Upper lobe of left lung (tissue), 4 donors: ENCODE results near the gene SHKBP1.

Experiments
- CTCF ChIP-seq, 6 experiments: fragments of 450-650 bp in 4 of 6; fragments of 200-600 bp in 2 of 6; sonication (generic) in 2 of 6; IDR thresholded peaks; one replicate each; pipeline ENCODE4 v1.5.1; 2016 to 2019; ENCODE audit warnings: antibody characterized with exemption in 6 of 6
- EP300 ChIP-seq, 4 donors: sonication (generic); formaldehyde crosslinking; IDR thresholded peaks; one replicate each; pipeline ENCODE4 v1.5.1; 2017; ENCODE audit warnings: antibody characterized with exemption in 4 of 4, control low read depth in 2 of 4
- POLR2A ChIP-seq, 4 donors: fragments of 450-650 bp; IDR thresholded peaks; one replicate each; pipeline ENCODE4 v1.5.1; 2016 to 2017; ENCODE audit warnings: antibody characterized with exemption in 4 of 4, mild to moderate bottlenecking in 2 of 4
- POLR2AphosphoS5 ChIP-seq, 2 donors: sonication (generic); formaldehyde crosslinking; IDR thresholded peaks; one replicate each; pipeline ENCODE4 v1.5.1; 2017; ENCODE audit warnings: antibody characterized with exemption in 2 of 2

- no peak for TF ChIP-seq CTCF (IDR thresholded peaks at IDR 0.05)
- no peak for TF ChIP-seq POLR2AphosphoS5 (IDR thresholded peaks at IDR 0.05)
- TF ChIP-seq POLR2A (IDR thresholded peaks at IDR 0.05), result no peak
- no peak for TF ChIP-seq EP300 (IDR thresholded peaks at IDR 0.05)
Observed at GRCh38 chr19:40640744-40641143, 64.1 kb downstream of the SHKBP1 start.
